Glutamatergic neuron (in vitro differentiated cells): ENCODE measurements around the gene PARG. TPM values are rescaled to one million over a fixed set of nuclear protein-coding genes. Genes with fewer than 3 reads are reported as not detected.
"Not testable (repeated sequence)": the region's sequence is repeated elsewhere in the genome, so short reads cannot be mapped to it uniquely, and the experiment has no call there.

ENCODE experiments used
- DNase-seq: peaks from one replicate; pipeline ENCODE4 v3.0.0; 2022
- H3K27ac Mint-ChIP-seq: one replicate; pipeline ENCODE4 v1.8.0; 2020; ENCODE audit warnings: mild to moderate bottlenecking, mixed read lengths, inconsistent platforms; ENCODE audit not compliant: unreplicated experiment
- H3K27me3 Mint-ChIP-seq: one replicate; pipeline ENCODE4 v1.8.0; 2020; ENCODE audit warnings: mild to moderate bottlenecking, moderate library complexity, mixed read lengths, inconsistent platforms; ENCODE audit not compliant: unreplicated experiment
- H3K36me3 Mint-ChIP-seq: one replicate; pipeline ENCODE4 v1.8.0; 2020; ENCODE audit warnings: mild to moderate bottlenecking, mixed read lengths, inconsistent platforms; ENCODE audit not compliant: unreplicated experiment
- H3K4me1 Mint-ChIP-seq: one replicate; pipeline ENCODE4 v1.8.0; 2020; ENCODE audit warnings: mild to moderate bottlenecking, low read depth, mixed read lengths, inconsistent platforms; ENCODE audit not compliant: unreplicated experiment
- H3K4me3 Mint-ChIP-seq: one replicate; pipeline ENCODE4 v1.8.0; 2020; ENCODE audit warnings: mild to moderate bottlenecking, mixed read lengths, inconsistent platforms; ENCODE audit not compliant: unreplicated experiment
- H3K9me3 Mint-ChIP-seq: one replicate; pipeline ENCODE4 v1.8.0; 2020; ENCODE audit warnings: mild to moderate bottlenecking, moderate library complexity, mixed read lengths, inconsistent platforms; ENCODE audit not compliant: unreplicated experiment
- total RNA-seq: library from RNA; stranded (reverse); fragmentation: NEBNext Ultra II Directional; extraction: Animal tissue kit (Norgen Biotek cat#: 25700); gene quantifications from one replicate; pipeline ENCODE4 v1.2.1, GENCODE V29; 2021; ENCODE audit not compliant: unreplicated experiment
- TF ChIP-seq, protein P1 (sequence below): fragments of 200-600 bp; sonication (generic); IDR thresholded peaks from one replicate; pipeline ENCODE4 v1.5.0; 2021; ENCODE audit not compliant: partially characterized antibody, unreplicated experiment

The PARG gene
- total RNA-seq, 1 donor from 2014 or later, result 53.3 TPM

DNA sequence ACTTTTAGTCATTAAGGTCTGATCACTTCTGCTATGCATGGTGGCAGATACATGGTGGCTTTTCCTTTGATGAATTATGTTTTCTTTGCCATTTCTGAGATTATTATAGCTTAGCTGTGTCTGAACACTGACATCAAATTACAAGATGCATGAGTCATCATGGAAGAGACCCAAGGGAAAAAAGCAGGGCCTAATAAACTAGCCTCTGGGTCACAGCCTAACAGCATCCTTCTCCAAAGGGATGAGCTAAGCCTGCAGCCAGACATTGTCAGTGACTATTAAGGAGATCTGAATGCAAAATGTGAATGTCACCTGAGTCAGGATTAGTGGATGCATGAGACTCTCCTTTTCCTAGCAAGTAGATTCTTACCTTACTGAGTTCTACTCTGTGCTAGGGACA, 160.6 kb downstream of the PARG start:
- H3K4me3 Mint-ChIP-seq, result no peak overlapping the region
- peaks cover 27% of the 10 kb centered on the region for H3K4me1 Mint-ChIP-seq
- H3K27me3 Mint-ChIP-seq, result peaks cover 9% of the 10 kb centered on the region
- DNase-seq, result no peak
- no peaks in the 10 kb centered on the region for H3K9me3 Mint-ChIP-seq
- H3K27ac Mint-ChIP-seq, result no peak overlapping the region
- no peaks in the 10 kb centered on the region for H3K36me3 Mint-ChIP-seq
- TF ChIP-seq, protein P1, sequence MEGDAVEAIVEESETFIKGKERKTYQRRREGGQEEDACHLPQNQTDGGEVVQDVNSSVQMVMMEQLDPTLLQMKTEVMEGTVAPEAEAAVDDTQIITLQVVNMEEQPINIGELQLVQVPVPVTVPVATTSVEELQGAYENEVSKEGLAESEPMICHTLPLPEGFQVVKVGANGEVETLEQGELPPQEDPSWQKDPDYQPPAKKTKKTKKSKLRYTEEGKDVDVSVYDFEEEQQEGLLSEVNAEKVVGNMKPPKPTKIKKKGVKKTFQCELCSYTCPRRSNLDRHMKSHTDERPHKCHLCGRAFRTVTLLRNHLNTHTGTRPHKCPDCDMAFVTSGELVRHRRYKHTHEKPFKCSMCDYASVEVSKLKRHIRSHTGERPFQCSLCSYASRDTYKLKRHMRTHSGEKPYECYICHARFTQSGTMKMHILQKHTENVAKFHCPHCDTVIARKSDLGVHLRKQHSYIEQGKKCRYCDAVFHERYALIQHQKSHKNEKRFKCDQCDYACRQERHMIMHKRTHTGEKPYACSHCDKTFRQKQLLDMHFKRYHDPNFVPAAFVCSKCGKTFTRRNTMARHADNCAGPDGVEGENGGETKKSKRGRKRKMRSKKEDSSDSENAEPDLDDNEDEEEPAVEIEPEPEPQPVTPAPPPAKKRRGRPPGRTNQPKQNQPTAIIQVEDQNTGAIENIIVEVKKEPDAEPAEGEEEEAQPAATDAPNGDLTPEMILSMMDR, result no peak

DNA sequence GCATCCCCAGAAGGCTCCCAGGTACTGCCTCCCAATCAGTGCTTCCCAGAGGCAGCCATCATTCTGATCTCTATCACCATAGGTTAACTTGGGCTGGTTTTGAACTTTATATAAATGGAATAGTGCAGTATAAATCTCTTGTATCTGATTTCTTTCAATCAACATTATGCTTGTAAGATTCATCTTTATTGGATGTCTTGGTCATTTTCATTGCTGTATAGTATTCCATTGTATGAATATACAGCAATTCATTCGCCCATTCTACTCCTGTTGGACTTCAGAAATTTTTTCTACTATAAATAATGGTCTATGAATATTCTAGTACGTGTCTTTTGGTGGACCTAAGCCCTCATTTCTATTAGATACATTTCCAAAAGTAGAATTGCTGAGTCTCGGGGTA, 163.6 kb downstream of the PARG start:
- Mint-ChIP-seq H3K4me1 (peaks cover 8% of the 10 kb centered on the region), H3K4me3 (no peak overlapping the region), H3K27me3 (peaks cover 5% of the 10 kb centered on the region), H3K36me3 (no peaks in the 10 kb centered on the region), H3K27ac (no peak overlapping the region), H3K9me3 (no peaks in the 10 kb centered on the region)
- TF ChIP-seq, protein P1, result no peak
- no peak for DNase-seq

DNA sequence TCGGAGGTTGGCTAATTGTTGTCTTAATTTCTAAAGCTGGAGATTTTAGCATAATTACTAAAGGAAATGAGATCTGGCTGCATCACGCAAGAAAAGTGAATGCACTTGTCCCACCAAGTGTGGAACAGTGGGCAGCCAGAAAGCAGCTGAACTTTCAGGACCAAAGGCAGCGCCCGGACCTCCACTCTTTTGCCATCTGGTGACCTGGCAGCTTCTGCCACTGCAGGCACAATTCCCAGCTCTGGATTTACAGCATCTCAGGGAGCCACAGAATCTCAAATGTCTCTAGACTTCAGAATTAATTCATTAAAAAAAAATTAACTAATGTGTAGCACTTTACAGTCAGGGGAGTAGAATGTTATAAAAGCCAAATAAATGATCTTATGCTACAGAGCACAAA, 165.0 kb downstream of the PARG start:
- Mint-ChIP-seq H3K36me3 (no peaks in the 10 kb centered on the region), H3K27ac (no peak overlapping the region), H3K4me1 (peaks cover 6% of the 10 kb centered on the region), H3K27me3 (peaks cover 5% of the 10 kb centered on the region), H3K4me3 (no peak overlapping the region), H3K9me3 (no peaks in the 10 kb centered on the region)
- no peak for DNase-seq
- TF ChIP-seq, protein P1, result no peak

DNA sequence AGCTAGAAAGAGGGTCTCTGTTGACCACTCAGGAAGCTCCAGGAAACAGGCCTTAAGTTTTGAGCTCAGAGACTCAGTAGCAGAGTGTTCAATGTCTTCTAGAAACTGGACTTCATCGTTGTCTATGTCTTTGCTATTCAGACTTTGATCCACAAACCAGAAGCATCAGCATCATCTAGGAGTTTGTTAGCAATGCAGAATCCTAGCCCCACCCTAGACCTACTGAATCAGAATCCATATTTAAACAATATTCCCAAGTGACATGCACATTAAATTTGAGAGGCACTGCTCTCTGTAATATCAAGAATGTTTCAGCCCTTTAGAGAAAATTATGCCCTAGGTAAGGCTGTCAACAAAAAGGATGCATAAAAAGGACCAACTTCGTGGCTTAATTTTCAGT, 166.8 kb downstream of the PARG start:
- no peaks in the 10 kb centered on the region for H3K4me1 Mint-ChIP-seq
- DNase-seq, result no peak
- TF ChIP-seq, protein P1, result no peak
- no peaks in the 10 kb centered on the region for H3K36me3 Mint-ChIP-seq
- H3K4me3 Mint-ChIP-seq, result no peak overlapping the region
- peaks cover under 1% of the 10 kb centered on the region for H3K27me3 Mint-ChIP-seq
- H3K9me3 Mint-ChIP-seq, result no peaks in the 10 kb centered on the region
- no peak overlapping the region for H3K27ac Mint-ChIP-seq

DNA sequence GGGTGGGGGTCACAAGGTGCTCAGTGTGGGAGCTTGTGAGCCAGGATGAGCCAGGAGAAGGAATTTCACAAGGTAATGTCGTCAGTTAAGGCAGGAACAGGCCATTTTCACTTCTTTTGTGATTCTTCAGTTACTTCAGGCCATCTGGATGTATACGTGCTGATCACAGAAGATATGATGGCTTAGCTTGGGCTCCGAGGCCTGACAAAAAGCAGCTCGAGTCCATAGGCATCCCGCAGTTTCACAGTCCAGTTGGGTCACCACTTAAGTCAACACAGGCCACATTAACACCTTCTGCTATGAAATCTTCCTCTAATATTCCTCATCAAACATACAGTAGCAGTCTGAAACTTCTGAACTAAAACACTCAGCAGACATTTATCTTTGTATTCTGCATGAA, 168.9 kb downstream of the PARG start:
- H3K27ac Mint-ChIP-seq, H3K4me3 Mint-ChIP-seq, H3K4me1 Mint-ChIP-seq, H3K27me3 Mint-ChIP-seq, H3K9me3 Mint-ChIP-seq, H3K36me3 Mint-ChIP-seq, DNase-seq: not testable (repeated sequence)

DNA sequence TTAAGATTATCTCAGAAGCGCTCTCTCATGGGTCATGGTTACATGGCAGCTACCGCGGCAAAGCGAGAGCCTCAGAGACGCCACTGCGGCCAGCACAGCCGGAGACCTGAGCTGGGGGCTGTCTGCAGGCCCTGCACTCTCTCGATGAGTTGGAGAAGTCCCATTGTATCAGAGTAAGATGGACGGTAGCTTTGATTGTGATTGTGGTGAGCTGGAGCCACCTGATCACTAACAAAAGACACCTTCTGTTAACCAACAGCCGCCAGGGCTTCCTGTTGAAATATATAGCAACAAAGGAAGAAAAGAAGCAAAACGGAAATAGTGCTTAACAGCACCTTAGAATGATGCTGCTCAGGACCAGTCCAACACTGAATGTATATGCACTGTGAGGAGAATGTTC, 170.8 kb downstream of the PARG start:
- peaks cover 11% of the 10 kb centered on the region for H3K36me3 Mint-ChIP-seq
- H3K4me3 Mint-ChIP-seq, H3K9me3 Mint-ChIP-seq, H3K27ac Mint-ChIP-seq, H3K27me3 Mint-ChIP-seq, H3K4me1 Mint-ChIP-seq, DNase-seq: not testable (repeated sequence)
